ENCODE measurements around the gene DNAJB4.
A peak's percentile ranks its signal among the peaks of the same experiment; 100 is the strongest.
"Not testable (repeated sequence)": the region's sequence is repeated elsewhere in the genome, so short reads cannot be mapped to it uniquely, and the experiment has no call there.

The DNAJB4 gene

DNA sequence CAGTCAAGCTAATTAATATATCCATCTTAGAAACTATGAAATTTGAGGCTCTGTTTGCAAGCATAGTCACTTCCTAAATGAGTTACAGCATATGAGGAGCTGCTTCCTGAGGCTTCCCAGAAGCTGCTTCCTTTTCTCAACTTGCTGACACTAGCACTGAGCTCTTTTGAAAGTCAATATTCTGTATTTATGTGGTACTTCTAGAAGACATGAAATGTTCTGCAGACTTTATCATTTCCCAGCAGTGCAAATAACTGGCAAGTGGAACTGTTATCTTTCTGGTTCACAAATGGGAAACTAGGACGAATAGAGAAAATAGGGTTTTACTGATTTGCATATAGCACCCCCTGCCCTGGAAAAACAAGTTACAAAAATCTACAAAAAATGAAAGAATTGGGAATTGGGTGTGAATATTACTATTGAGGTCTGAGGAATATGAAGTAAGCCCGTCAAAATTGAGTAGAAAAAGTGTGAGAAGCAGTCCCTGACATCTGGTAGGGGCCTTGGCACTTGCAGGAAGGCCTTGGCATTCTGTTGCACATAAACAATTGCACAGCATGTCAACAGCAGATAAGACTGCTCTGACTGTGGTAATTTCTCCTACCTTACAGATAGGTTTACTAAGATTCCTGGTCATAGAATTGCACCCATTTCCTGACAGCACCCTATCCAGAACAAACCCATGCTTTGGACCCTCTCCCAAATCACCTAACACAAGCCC is 48.1 kb downstream of the DNAJB4 start:
- H3K4me1 Mint-ChIP-seq, result peaks cover 5% of the 10 kb centered on the region
- DNase-seq, result no peak
- peaks cover 5% of the 10 kb centered on the region for H3K9me3 Mint-ChIP-seq
- CTCF ChIA-PET, result interaction anchor here (1.1 kb wide), 1 partner anchor 11 kb away, joined by 3 read pairs; no protein-coding TSS in a partner anchor
- peaks cover 9% of the 10 kb centered on the region for H3K27me3 Mint-ChIP-seq
- H3K4me3 Mint-ChIP-seq, result no peak overlapping the region
- H3K27ac Mint-ChIP-seq, result peak overlapping the region; percentile 30
- H3K36me3 Mint-ChIP-seq, result no peaks in the 10 kb centered on the region

DNA sequence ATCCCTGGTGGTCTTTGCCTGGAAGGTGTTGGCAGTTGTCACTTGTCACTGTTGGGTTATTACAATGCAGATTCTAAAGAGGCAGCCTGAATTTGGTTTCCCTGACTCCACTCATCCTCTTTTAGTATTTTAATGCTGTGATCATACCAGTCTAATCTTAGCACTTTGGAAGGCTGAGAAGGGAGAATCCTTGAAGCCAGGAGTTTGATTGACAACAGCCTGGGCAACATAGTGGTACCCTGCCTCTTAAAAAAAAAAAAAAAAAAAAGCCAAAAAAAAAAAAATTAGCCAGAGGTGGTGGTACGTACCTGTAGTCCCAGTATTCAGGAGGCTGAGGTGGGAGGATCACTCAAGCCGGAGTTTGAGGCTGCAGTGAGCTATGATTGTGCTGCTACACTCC is 48.8 kb downstream of the DNAJB4 start:
- H3K27me3 Mint-ChIP-seq, result peaks cover 6% of the 10 kb centered on the region
- H3K4me1 Mint-ChIP-seq, result peaks cover 4% of the 10 kb centered on the region
- H3K9me3 Mint-ChIP-seq, result peaks cover 5% of the 10 kb centered on the region
- H3K27ac Mint-ChIP-seq, result no peak overlapping the region
- H3K36me3 Mint-ChIP-seq, result no peaks in the 10 kb centered on the region
- no peak overlapping the region for H3K4me3 Mint-ChIP-seq
- DNase-seq, result no peak
- CTCF ChIA-PET, result no interaction called here

- H3K4me1 Mint-ChIP-seq, result peaks cover 2% of the 10 kb centered on the region
- H3K27me3 Mint-ChIP-seq, result peaks cover 7% of the 10 kb centered on the region
- H3K27ac Mint-ChIP-seq, result no peak overlapping the region
- H3K9me3 Mint-ChIP-seq, result peaks cover 5% of the 10 kb centered on the region
- no peak overlapping the region for H3K4me3 Mint-ChIP-seq
- DNase-seq, result no peak
- CTCF ChIA-PET, result no interaction called here
- H3K36me3 Mint-ChIP-seq, result no peaks in the 10 kb centered on the region
Measured at GRCh38 chr1:78054559-78054958, 49.8 kb downstream of the DNAJB4 start.

- peaks cover 2% of the 10 kb centered on the region for H3K4me1 Mint-ChIP-seq
- H3K27ac Mint-ChIP-seq, result no peak overlapping the region
- no peak overlapping the region for H3K4me3 Mint-ChIP-seq
- no peaks in the 10 kb centered on the region for H3K36me3 Mint-ChIP-seq
- peaks cover 8% of the 10 kb centered on the region for H3K27me3 Mint-ChIP-seq
- H3K9me3 Mint-ChIP-seq, result peaks cover 5% of the 10 kb centered on the region
- no peak for DNase-seq
- CTCF ChIA-PET, result no interaction called here
Measured at GRCh38 chr1:78054972-78055371, 50.2 kb downstream of the DNAJB4 start.

GRCh38 chr1:78055565-78056132 is 50.9 kb downstream of the DNAJB4 start:
- peaks cover 2% of the 10 kb centered on the region for H3K4me1 Mint-ChIP-seq
- H3K36me3 Mint-ChIP-seq, result no peaks in the 10 kb centered on the region
- DNase-seq, result no peak
- peaks cover 10% of the 10 kb centered on the region for H3K27me3 Mint-ChIP-seq
- H3K9me3 Mint-ChIP-seq, result peaks cover 5% of the 10 kb centered on the region
- H3K4me3 Mint-ChIP-seq, result no peak overlapping the region
- H3K27ac Mint-ChIP-seq, result no peak overlapping the region
- CTCF ChIA-PET, result no interaction called here

DNA sequence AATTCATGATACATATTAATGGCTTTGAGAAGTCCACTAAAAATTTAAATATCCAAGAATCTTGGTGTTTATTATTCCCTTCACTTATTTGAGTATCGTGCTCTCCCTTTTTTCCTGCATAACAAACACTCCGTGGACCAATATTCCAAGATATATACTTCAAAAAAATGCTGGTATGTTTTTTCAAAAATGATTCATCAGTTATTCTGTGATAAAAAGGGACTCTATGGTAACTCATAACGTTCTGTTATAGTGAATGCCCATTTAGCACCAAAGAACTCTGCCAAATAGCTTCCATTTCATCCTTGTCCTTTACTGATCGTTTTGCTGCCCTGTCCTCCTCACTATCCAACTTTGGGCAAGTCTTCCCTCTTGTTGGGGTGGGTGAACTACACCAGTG is 53.9 kb downstream of the DNAJB4 start:
- DNase-seq, result no peak
- Mint-ChIP-seq H3K4me3 (no peak overlapping the region), H3K27ac (no peak overlapping the region), H3K4me1 (peaks cover 2% of the 10 kb centered on the region), H3K9me3 (peaks cover 5% of the 10 kb centered on the region), H3K27me3 (peaks cover 10% of the 10 kb centered on the region), H3K36me3 (no peaks in the 10 kb centered on the region)
- CTCF ChIA-PET, result no interaction called here

- CTCF ChIA-PET, result no interaction called here
- peaks cover 10% of the 10 kb centered on the region for H3K27me3 Mint-ChIP-seq
- H3K4me3 Mint-ChIP-seq, result no peak overlapping the region
- no peaks in the 10 kb centered on the region for H3K9me3 Mint-ChIP-seq
- no peak overlapping the region for H3K27ac Mint-ChIP-seq
- no peaks in the 10 kb centered on the region for H3K36me3 Mint-ChIP-seq
- H3K4me1 Mint-ChIP-seq, result no peaks in the 10 kb centered on the region
- DNase-seq, result no peak
Measured at GRCh38 chr1:78060857-78061563, 56.3 kb downstream of the DNAJB4 start.

DNA sequence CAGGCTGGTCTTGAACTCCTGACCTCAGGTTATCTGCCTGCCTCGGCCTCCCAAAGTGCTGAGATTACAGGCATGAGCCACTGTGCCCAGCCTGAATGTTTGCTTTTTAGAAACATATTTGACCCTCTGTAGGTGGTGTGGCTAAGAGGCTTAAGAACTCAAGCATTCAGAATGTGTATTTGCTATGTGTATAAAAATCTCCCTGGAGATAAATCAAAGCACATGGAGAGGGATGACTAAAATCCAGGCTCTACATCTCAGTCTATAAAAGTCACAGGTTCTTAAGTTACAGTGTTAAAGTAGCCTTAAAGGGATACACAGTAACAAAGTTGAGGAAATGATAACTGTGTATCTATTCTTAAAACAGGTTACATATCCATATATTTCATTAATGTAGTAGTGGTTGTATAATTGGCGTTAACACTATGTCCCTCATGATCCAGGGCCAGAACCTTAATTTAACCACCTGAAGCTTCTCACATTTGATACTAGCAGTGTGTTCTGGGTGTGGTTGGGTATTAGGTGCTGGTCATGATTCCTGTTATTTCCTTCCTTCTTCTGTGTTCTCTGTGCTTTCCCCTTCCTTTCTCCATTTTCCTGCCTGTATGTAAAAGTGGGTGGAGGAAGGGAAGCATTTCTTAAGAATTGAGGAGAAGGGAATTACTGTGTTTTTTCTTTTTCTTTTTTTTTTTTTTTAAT is 57.2 kb downstream of the DNAJB4 start:
- no peaks in the 10 kb centered on the region for H3K36me3 Mint-ChIP-seq
- no peaks in the 10 kb centered on the region for H3K9me3 Mint-ChIP-seq
- no peak overlapping the region for H3K27ac Mint-ChIP-seq
- H3K4me3 Mint-ChIP-seq, result no peak overlapping the region
- no peak for DNase-seq
- no peaks in the 10 kb centered on the region for H3K4me1 Mint-ChIP-seq
- CTCF ChIA-PET, result no interaction called here
- peaks cover 10% of the 10 kb centered on the region for H3K27me3 Mint-ChIP-seq

- H3K9me3 Mint-ChIP-seq, CTCF ChIA-PET, H3K4me3 Mint-ChIP-seq, H3K4me1 Mint-ChIP-seq, H3K36me3 Mint-ChIP-seq, H3K27ac Mint-ChIP-seq, DNase-seq: not testable (repeated sequence)
- H3K27me3 Mint-ChIP-seq, result peaks cover 19% of the 10 kb centered on the region
Measured at GRCh38 chr1:78064886-78065285, 60.1 kb downstream of the DNAJB4 start.
